Natural killer cell (primary cell): ENCODE results near the gene ZNG1A. TPM values are rescaled to one million over a fixed set of nuclear protein-coding genes. Genes with fewer than 3 reads are reported as not detected.
"Not testable (repeated sequence)": the region's sequence is repeated elsewhere in the genome, so short reads cannot be mapped to it uniquely, and the experiment has no call there.

Experiments used
- ATAC-seq, 3 donors: fragments of 150-1000 bp in 2 of 3; fragments of 200-7000 bp in 1 of 3; cut with Tn5 transposase; 1 replicate in 1 of 3; 2 replicates in 2 of 3; pipeline ENCODE4 v1.10.0; 2021; ENCODE audit warnings: mild to moderate bottlenecking in 2 of 3, moderate library complexity in 2 of 3
- DNase-seq, 2 donors: peaks; one replicate each; pipeline versions ENCODE4 v3.0.0 to v3.0.0-alpha.2; 2013 to 2021; ENCODE audit warnings: mixed read lengths in 1 of 2
- H3K27ac ChIP-seq: one replicate; pipeline ENCODE4 v1.5.1; 2013; ENCODE audit warnings: mild to moderate bottlenecking, low read length
- H3K27me3 ChIP-seq: one replicate; pipeline ENCODE4 v1.6.1; 2013; ENCODE audit warnings: low read length; ENCODE audit not compliant: control insufficient read depth, insufficient read depth
- H3K36me3 ChIP-seq: one replicate; pipeline ENCODE4 v1.6.1; 2013; ENCODE audit warnings: low read length; ENCODE audit not compliant: control insufficient read depth, insufficient read depth
- H3K4me1 ChIP-seq: one replicate; pipeline ENCODE4 v1.6.1; 2013; ENCODE audit warnings: low read length; ENCODE audit not compliant: control insufficient read depth, insufficient read depth
- H3K4me3 ChIP-seq: one replicate; pipeline ENCODE4 v1.5.1; 2013; ENCODE audit warnings: low read length
- H3K9me3 ChIP-seq: one replicate; pipeline ENCODE4 v1.6.1; 2013; ENCODE audit warnings: low read length; ENCODE audit not compliant: control insufficient read depth, insufficient read depth
- H3K27ac Mint-ChIP-seq, 2 donors: one replicate each; pipeline ENCODE4 v1.8.0; 2022; ENCODE audit warnings: mild to moderate bottlenecking in 2 of 2, mixed read lengths in 2 of 2, moderate library complexity in 1 of 2
- H3K27me3 Mint-ChIP-seq, 2 donors: one replicate each; pipeline ENCODE4 v1.8.0; 2022; ENCODE audit warnings: low read depth in 2 of 2, mixed read lengths in 2 of 2
- H3K36me3 Mint-ChIP-seq: one replicate; pipeline ENCODE4 v1.8.0; 2022; ENCODE audit warnings: mixed read lengths
- H3K4me1 Mint-ChIP-seq, 2 donors: one replicate each; pipeline ENCODE4 v1.8.0; 2022; ENCODE audit warnings: mixed read lengths in 2 of 2
- H3K4me3 Mint-ChIP-seq: one replicate; pipeline ENCODE4 v1.8.0; 2022; ENCODE audit warnings: mild to moderate bottlenecking, moderate library complexity, mixed read lengths
- H3K9me3 Mint-ChIP-seq, 2 donors: one replicate each; pipeline ENCODE4 v1.8.0; 2022; ENCODE audit warnings: mixed read lengths in 2 of 2
- WGBS: methylation state at CpG from one replicate; pipeline ENCODE4 v1.1.7; 2013; ENCODE audit warnings: missing lambda C conversion rate; ENCODE audit not compliant: insufficient coverage; 5-methylcytosine and 5-hydroxymethylcytosine counted together
- intact Hi-C: fragments of 100-400 bp; cut with micrococcal nuclease; formaldehyde crosslinking; loops from one replicate; pipeline ENCODE4 v1.14.2; 2022
- total RNA-seq, 4 donors: library from RNA; stranded (reverse); fragments of 120-200 nt in 1 of 4; gene quantifications; one replicate each; pipeline versions ENCODE4 v1.2.3 to v1.2.4, GENCODE V29; 2013 to 2022

ZNG1A gene
- total RNA-seq, 3 donors from 2014 or later (not counting 1 experiment from before 2014, with no cell fraction given) = 10.3 to 13.6 (median 12.1) TPM

DNA sequence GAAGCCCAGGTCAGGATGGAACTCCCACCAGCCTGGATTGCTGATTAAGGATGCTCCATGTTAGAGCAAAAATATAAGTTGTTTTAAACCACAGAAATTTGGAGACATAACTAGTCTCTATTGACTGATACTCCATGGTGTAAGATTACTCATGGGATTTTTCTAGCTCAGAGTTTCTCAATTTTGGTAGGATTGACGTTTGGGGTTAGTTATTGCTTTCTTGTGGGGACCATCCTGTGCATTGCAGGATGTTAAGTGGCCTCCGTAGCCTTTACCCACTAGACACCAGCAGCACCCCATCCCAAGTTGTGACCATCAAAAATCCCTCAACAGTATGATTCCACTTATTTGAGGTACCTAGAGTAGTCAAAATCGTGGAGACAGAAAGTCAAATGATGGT is 80.1 kb downstream of the ZNG1A start:
- WGBS = no CpG with 5 or more reads among the region's 3 CpGs
- intact Hi-C loops, H3K4me3 ChIP-seq, H3K36me3 Mint-ChIP-seq, H3K4me1 ChIP-seq, H3K9me3 Mint-ChIP-seq, H3K4me3 Mint-ChIP-seq, H3K27me3 ChIP-seq, H3K9me3 ChIP-seq, DNase-seq, H3K27ac Mint-ChIP-seq, H3K4me1 Mint-ChIP-seq, H3K27ac ChIP-seq, ATAC-seq, H3K27me3 Mint-ChIP-seq, H3K36me3 ChIP-seq: not testable (repeated sequence)

GRCh38 chr9:94992-95391 is 83.9 kb downstream of the ZNG1A start:
- H3K36me3 ChIP-seq, H3K4me1 ChIP-seq, H3K27ac ChIP-seq, H3K4me3 Mint-ChIP-seq, H3K4me1 Mint-ChIP-seq, H3K27me3 Mint-ChIP-seq, intact Hi-C loops, ATAC-seq, H3K9me3 Mint-ChIP-seq, H3K4me3 ChIP-seq, H3K27me3 ChIP-seq, H3K9me3 ChIP-seq, H3K36me3 Mint-ChIP-seq, H3K27ac Mint-ChIP-seq, DNase-seq: not testable (repeated sequence)
- WGBS = no CpG with 5 or more reads among the region's 4 CpGs

GRCh38 chr9:94323-94722 is 84.5 kb downstream of the ZNG1A start:
- intact Hi-C loops, H3K4me3 ChIP-seq, H3K9me3 Mint-ChIP-seq, H3K27ac Mint-ChIP-seq, H3K27me3 Mint-ChIP-seq, H3K36me3 Mint-ChIP-seq, H3K4me1 Mint-ChIP-seq, H3K36me3 ChIP-seq, H3K9me3 ChIP-seq, H3K27ac ChIP-seq, ATAC-seq, H3K4me1 ChIP-seq, H3K4me3 Mint-ChIP-seq, H3K27me3 ChIP-seq, DNase-seq: not testable (repeated sequence)
- 80% methylated on average over 1 of the region's 5 CpGs for WGBS

GRCh38 chr9:93909-94308 is 84.9 kb downstream of the ZNG1A start:
- H3K27me3 Mint-ChIP-seq, H3K4me3 ChIP-seq, H3K9me3 Mint-ChIP-seq, H3K4me1 Mint-ChIP-seq, H3K36me3 ChIP-seq, intact Hi-C loops, H3K4me3 Mint-ChIP-seq, H3K27ac ChIP-seq, H3K9me3 ChIP-seq, H3K27me3 ChIP-seq, H3K36me3 Mint-ChIP-seq, H3K4me1 ChIP-seq, DNase-seq, H3K27ac Mint-ChIP-seq, ATAC-seq: not testable (repeated sequence)
- 82% methylated on average over 3 of the region's 5 CpGs for WGBS

GRCh38 chr9:90851-91250 is 88.0 kb downstream of the ZNG1A start:
- intact Hi-C loops, H3K4me3 Mint-ChIP-seq, H3K36me3 Mint-ChIP-seq, H3K4me3 ChIP-seq, H3K27me3 ChIP-seq, H3K27me3 Mint-ChIP-seq, H3K36me3 ChIP-seq, ATAC-seq, H3K27ac ChIP-seq, H3K9me3 Mint-ChIP-seq, H3K4me1 Mint-ChIP-seq, H3K4me1 ChIP-seq, H3K9me3 ChIP-seq, DNase-seq, H3K27ac Mint-ChIP-seq: not testable (repeated sequence)
- WGBS = no CpG with 5 or more reads among the region's 1 CpG

DNA sequence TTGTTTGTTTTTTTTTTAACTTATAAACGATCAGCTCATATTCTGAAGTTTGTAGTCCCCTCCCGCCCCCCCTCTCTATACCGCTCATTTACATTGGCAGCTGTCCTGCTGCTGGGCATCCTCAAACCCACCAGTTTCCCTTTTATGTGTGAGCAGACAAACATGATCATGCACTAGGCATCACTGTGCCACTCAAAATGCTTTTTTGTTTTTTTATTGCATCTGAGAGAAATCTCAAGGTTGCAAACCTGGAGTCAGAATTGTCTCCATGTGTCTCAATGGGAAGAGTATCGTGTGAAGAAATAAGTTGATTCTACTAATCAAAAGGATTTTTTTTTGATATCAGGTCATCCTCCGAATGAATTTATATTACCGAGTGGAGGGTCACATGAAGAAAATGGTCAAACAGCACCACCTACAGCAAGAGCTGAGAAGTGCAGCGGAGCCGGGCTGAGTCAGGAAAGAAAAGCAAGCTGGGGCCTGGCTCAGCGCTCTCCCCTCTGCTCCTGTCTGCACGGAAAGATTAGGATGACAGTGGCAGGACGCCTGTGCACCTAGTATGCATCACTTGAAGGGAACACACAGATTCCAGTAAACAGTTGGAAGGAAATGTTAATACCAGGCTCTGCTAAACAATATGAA is 90.3 kb downstream of the ZNG1A start:
- H3K4me1 Mint-ChIP-seq, H3K36me3 Mint-ChIP-seq, intact Hi-C loops, H3K4me3 ChIP-seq, H3K4me1 ChIP-seq, H3K9me3 Mint-ChIP-seq, H3K36me3 ChIP-seq, H3K4me3 Mint-ChIP-seq, H3K27ac Mint-ChIP-seq, H3K27ac ChIP-seq, H3K9me3 ChIP-seq, H3K27me3 ChIP-seq, H3K27me3 Mint-ChIP-seq: not testable (repeated sequence)
- peak; percentile 85 to 99 (median 98) for ATAC-seq
- DNase-seq = peak in 1 of 2 donors; percentile 10
- no CpG with 5 or more reads among the region's 11 CpGs for WGBS

GRCh38 chr9:87860-88259 is 91.0 kb downstream of the ZNG1A start:
- ATAC-seq, DNase-seq, intact Hi-C loops, H3K27me3 Mint-ChIP-seq, H3K4me1 ChIP-seq, H3K27ac ChIP-seq, H3K4me3 ChIP-seq, H3K4me1 Mint-ChIP-seq, H3K36me3 Mint-ChIP-seq, H3K4me3 Mint-ChIP-seq, H3K9me3 ChIP-seq, H3K36me3 ChIP-seq, H3K27ac Mint-ChIP-seq, H3K9me3 Mint-ChIP-seq, H3K27me3 ChIP-seq: not testable (repeated sequence)
- WGBS = no CpG with 5 or more reads among the region's 6 CpGs

GRCh38 chr9:87105-87504 is 91.8 kb downstream of the ZNG1A start:
- H3K9me3 ChIP-seq, ATAC-seq: not testable (repeated sequence)

More at GRCh38 chr9:87105-87504, 91.8 kb downstream of the ZNG1A start:
- H3K4me1 ChIP-seq, H3K27ac ChIP-seq, H3K27ac Mint-ChIP-seq, H3K27me3 ChIP-seq, H3K9me3 Mint-ChIP-seq, H3K27me3 Mint-ChIP-seq, intact Hi-C loops, H3K4me1 Mint-ChIP-seq, H3K4me3 ChIP-seq, DNase-seq, H3K4me3 Mint-ChIP-seq, H3K36me3 ChIP-seq, H3K36me3 Mint-ChIP-seq: not testable (repeated sequence)
- WGBS = no CpG with 5 or more reads among the region's 4 CpGs
